ENCODE results near the gene STXBP2.

- no peak for TF ChIP-seq POLR2A (IDR thresholded peaks at IDR 0.05; ENCODE audit: low read depth, low read length)
- no peak for TF ChIP-seq TAF1 (IDR thresholded peaks at IDR 0.05; ENCODE audit: borderline replicate concordance, low read depth, low read length)
Measured at GRCh38 chr19:7652061-7652641, 15.2 kb downstream of the STXBP2 start.
